Activated T-helper 1 cell treated with anti-CD3 and anti-CD28 coated beads, Interleukin-2, amount 50 U/mL, for 16 hours (primary cell): Measurements from ENCODE around the gene EGR4.

ENCODE experiments used
- DNase-seq, 2 donors: peaks; one replicate each; pipeline ENCODE4 v3.0.0-alpha.2; 2020; ENCODE audit warnings: low read depth in 1 of 2, low spot score in 1 of 2

EGR4 gene

DNA sequence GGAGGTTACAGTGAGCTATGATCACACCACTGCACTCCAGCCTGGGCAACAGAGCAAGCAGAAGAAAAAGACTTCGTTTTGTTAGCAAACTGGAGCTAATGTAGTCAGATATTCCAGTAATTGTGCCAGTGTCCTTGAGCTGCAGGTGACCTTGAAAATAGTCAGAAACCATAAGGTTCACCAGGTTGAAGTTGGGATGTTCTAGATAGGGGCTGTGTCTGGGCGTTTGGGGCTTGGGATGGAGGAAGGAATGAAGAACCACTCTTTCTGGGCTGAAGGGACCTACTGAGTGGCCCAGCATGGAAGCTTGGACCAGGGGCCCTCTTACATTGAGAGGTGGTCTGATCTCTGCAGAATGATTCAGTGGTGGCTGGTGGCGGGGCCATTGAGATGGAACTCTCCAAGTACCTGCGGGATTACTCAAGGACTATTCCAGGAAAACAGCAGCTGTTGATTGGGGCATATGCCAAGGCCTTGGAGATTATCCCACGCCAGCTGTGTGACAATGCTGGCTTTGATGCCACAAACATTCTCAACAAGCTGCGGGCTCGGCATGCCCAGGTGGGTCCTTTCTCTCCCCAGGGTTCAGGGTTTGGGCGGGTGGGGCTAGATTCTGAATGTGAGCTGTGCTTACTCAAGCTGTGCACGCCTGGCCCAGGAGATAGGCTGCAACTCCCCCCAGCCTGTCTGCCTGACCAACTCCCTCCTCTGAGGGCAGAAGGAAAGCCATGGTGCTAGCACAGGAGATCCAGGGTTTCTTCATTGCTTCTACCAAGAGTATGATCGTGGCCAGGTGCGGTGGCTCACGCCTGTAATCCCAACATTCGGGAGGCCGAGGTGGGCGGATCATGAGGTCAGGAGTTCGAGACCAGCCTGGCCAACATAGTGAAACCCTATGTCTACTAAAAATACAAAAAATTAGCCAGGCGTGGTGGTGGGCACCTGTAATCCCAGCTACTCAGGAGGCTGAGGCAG lies 42.2 kb downstream of the EGR4 start:
- no peak for DNase-seq

DNA sequence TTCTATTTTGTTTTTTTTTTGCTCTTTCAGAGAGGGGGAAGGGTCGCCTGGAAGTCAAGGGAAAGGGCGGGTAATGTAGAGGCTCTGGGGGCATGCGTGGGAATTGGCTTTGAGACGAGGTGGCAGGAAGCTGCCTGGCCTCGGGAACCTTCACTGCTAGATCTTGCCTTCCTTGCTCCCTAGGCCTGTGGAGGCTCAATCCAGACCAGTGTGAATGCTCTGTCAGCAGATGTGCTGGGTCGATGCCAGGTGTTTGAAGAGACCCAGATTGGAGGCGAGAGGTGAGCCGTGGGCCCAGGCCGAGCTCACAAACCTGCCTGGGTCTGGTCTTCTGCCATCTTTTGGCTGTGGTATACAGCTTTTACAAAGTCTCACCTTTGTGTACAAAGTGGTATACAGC lies 43.7 kb downstream of the EGR4 start:
- no peak for DNase-seq

- no peak for DNase-seq
Measured at GRCh38 chr2:73246850-73247249, 46.5 kb downstream of the EGR4 start.

- no peak for DNase-seq
Measured at GRCh38 chr2:73244580-73244979, 48.8 kb downstream of the EGR4 start.

- no peak for DNase-seq
Measured at GRCh38 chr2:73243884-73244570, 49.3 kb downstream of the EGR4 start.
